22Rv1 (cell line): ENCODE data around the gene SHISA4.

ENCODE experiments used
- ZFX ChIP-seq: fragments of 450-650 bp; IDR thresholded peaks from 2 replicates; pipeline ENCODE4 v1.6.1; 2017; ENCODE audit warnings: antibody characterized with exemption, borderline replicate concordance
- TF ChIP-seq, protein P1 (sequence below): fragments of 450-650 bp; IDR thresholded peaks from 2 replicates; pipeline ENCODE4 v1.5.1; 2017; ENCODE audit warnings: mild to moderate bottlenecking

DNA sequence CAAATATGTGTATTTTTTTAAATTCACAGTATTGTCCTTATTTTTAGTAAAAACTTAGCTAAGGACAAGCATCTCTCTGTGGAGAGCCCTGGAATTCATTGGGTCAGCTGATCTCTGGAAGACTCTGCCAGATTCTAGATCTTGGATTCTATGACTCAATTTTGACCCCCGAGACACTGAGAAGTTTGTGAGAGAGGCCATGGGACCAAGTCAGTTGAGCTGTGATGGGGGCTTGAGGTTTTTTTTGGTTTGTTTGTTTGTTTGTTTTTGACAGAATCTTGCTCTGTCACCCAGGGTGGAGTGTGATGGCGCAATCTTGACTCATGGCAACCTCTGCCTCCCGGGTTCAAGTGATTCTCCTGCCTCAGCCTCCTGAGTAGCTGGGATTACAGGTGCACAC is 13.5 kb downstream of the SHISA4 start:
- TF ChIP-seq, protein P1, sequence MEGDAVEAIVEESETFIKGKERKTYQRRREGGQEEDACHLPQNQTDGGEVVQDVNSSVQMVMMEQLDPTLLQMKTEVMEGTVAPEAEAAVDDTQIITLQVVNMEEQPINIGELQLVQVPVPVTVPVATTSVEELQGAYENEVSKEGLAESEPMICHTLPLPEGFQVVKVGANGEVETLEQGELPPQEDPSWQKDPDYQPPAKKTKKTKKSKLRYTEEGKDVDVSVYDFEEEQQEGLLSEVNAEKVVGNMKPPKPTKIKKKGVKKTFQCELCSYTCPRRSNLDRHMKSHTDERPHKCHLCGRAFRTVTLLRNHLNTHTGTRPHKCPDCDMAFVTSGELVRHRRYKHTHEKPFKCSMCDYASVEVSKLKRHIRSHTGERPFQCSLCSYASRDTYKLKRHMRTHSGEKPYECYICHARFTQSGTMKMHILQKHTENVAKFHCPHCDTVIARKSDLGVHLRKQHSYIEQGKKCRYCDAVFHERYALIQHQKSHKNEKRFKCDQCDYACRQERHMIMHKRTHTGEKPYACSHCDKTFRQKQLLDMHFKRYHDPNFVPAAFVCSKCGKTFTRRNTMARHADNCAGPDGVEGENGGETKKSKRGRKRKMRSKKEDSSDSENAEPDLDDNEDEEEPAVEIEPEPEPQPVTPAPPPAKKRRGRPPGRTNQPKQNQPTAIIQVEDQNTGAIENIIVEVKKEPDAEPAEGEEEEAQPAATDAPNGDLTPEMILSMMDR, result no peak
- TF ChIP-seq ZFX, result no peak
